Neuronal stem cell (in vitro differentiated cells): ENCODE results near the gene RXRB.

Experiments used
- DNase-seq: peaks from one replicate; pipeline ENCODE4 v3.0.0-alpha.2; 2013; ENCODE audit warnings: low spot score
- H2AFZ ChIP-seq: one replicate; pipeline ENCODE4 v1.6.1; 2013; ENCODE audit warnings: mild to moderate bottlenecking, low read length, inconsistent platforms
- H2AK5ac ChIP-seq: 2 replicates; pipeline ENCODE4 v1.6.1; 2013; ENCODE audit warnings: low read depth, mild to moderate bottlenecking, inconsistent platforms, low read length, moderate library complexity, mixed read lengths
- H2BK120ac ChIP-seq: 2 replicates; pipeline ENCODE4 v1.6.1; 2013; ENCODE audit warnings: low read depth, mild to moderate bottlenecking, inconsistent platforms, low read length, moderate library complexity, mixed read lengths
- H2BK12ac ChIP-seq: one replicate; pipeline ENCODE4 v1.6.1; 2013; ENCODE audit warnings: low read length, inconsistent platforms
- H2BK15ac ChIP-seq: 2 replicates; pipeline ENCODE4 v1.6.1; 2013; ENCODE audit warnings: mild to moderate bottlenecking, low read length, inconsistent platforms, mixed read lengths
- H2BK5ac ChIP-seq: one replicate; pipeline ENCODE4 v1.6.1; 2013; ENCODE audit warnings: inconsistent platforms, mild to moderate bottlenecking, low read length, moderate library complexity
- H3K14ac ChIP-seq: one replicate; pipeline ENCODE4 v1.6.1; 2013; ENCODE audit warnings: low read length, inconsistent platforms
- H3K18ac ChIP-seq: 2 replicates; pipeline ENCODE4 v1.6.1; 2013; ENCODE audit warnings: low read length, inconsistent platforms
- H3K23ac ChIP-seq: 2 replicates; pipeline ENCODE4 v1.6.1; 2013; ENCODE audit warnings: low read depth, mild to moderate bottlenecking, mixed read lengths, low read length, inconsistent platforms; ENCODE audit not compliant: poor library complexity
- H3K27ac ChIP-seq: replicated peaks from 3 replicates; pipeline ENCODE4 v1.5.1; 2013; ENCODE audit warnings: low read length, inconsistent platforms
- H3K27me3 ChIP-seq, 3 experiments: 2 replicates each; pipeline ENCODE4 v1.6.1; 2013; ENCODE audit warnings: low read length in 3 of 3, mild to moderate bottlenecking in 2 of 3, inconsistent platforms in 1 of 3, low read depth in 1 of 3, mixed read lengths in 1 of 3, moderate library complexity in 1 of 3; ENCODE audit not compliant: control insufficient read depth in 3 of 3, insufficient read depth in 3 of 3
- H3K36me3 ChIP-seq, 2 donors: replicated peaks in 1 of 2; 2 replicates each; pipeline ENCODE4 v1.6.1; 2013; ENCODE audit warnings: low read length in 2 of 2; ENCODE audit not compliant: control insufficient read depth in 2 of 2, insufficient read depth in 2 of 2
- H3K4ac ChIP-seq: 2 replicates; pipeline ENCODE4 v1.6.1; 2013; ENCODE audit warnings: inconsistent platforms, mild to moderate bottlenecking, low read length, moderate library complexity
- H3K4me1 ChIP-seq, 2 donors: 1 replicate in 1 of 2; 2 replicates in 1 of 2; pipeline ENCODE4 v1.6.1; 2013; ENCODE audit warnings: low read length in 2 of 2, low read depth in 1 of 2; ENCODE audit not compliant: control insufficient read depth in 2 of 2, insufficient read depth in 1 of 2
- H3K4me2 ChIP-seq: one replicate; pipeline ENCODE4 v1.6.1; 2013; ENCODE audit warnings: mild to moderate bottlenecking, low read length, inconsistent platforms; ENCODE audit not compliant: insufficient read depth, poor library complexity, severe bottlenecking
- H3K4me3 ChIP-seq, 2 donors: 2 replicates each; pipeline ENCODE4 v1.5.1; 2013; ENCODE audit warnings: low read length in 2 of 2, mild to moderate bottlenecking in 2 of 2, inconsistent platforms in 1 of 2, moderate library complexity in 1 of 2
- H3K79me1 ChIP-seq: one replicate; pipeline ENCODE4 v1.6.1; 2013; ENCODE audit warnings: low read depth, mild to moderate bottlenecking, inconsistent platforms, low read length, moderate library complexity
- H3K9ac ChIP-seq: one replicate; pipeline ENCODE4 v1.6.1; 2013; ENCODE audit warnings: mild to moderate bottlenecking, low read depth, low read length, inconsistent platforms; ENCODE audit not compliant: poor library complexity
- H3K9me3 ChIP-seq, 2 donors: replicated peaks in 1 of 2; 2 replicates each; pipeline versions ENCODE3 to v1.6.1; 2013; ENCODE audit warnings: low read length in 2 of 2, mild to moderate bottlenecking in 2 of 2, inconsistent platforms in 1 of 2, low read depth in 1 of 2, mixed read lengths in 1 of 2, moderate library complexity in 1 of 2; ENCODE audit not compliant: control insufficient read depth in 2 of 2, insufficient read depth in 1 of 2
- H4K8ac ChIP-seq: one replicate; pipeline ENCODE4 v1.6.1; 2013; ENCODE audit warnings: low read depth, mild to moderate bottlenecking, inconsistent platforms, low read length, moderate library complexity
- H4K91ac ChIP-seq: one replicate; pipeline ENCODE4 v1.6.1; 2013; ENCODE audit warnings: low read length, low read depth, mild to moderate bottlenecking, inconsistent platforms; ENCODE audit not compliant: poor library complexity
- WGBS, 2 donors: extraction: QIAGEN DNeasy Blood & Tissue Kit; methylation state at CpG; one replicate each; pipeline ENCODE4 v1.1.7; 2013; ENCODE audit warnings: missing lambda C conversion rate in 2 of 2, mixed read lengths in 1 of 2; ENCODE audit not compliant: insufficient read length in 2 of 2, insufficient replicate concordance in 1 of 2; ENCODE audit errors: extremely low coverage in 2 of 2; 5-methylcytosine and 5-hydroxymethylcytosine counted together

Gene RXRB

GRCh38 chr6:33205191-33206026, 4.9 kb upstream of the RXRB start:
- Histone ChIP-seq H3K14ac (no peak overlapping the region), H3K27me3 (no peaks in the 10 kb centered on the region), H2AFZ (no peak overlapping the region), H3K9ac (peak overlapping the region; percentile 91), H3K4me3 (peak overlapping the region; percentile 73 to 92), H2BK15ac (peak overlapping the region; percentile 51), H3K18ac (peak overlapping the region; percentile 76), H3K79me1 (peaks cover 14% of the 10 kb centered on the region), H2BK5ac (peak overlapping the region; percentile 85), H3K27ac (peak overlapping the region; percentile 69), H3K4me1 (peaks cover 31 to 51% of the 10 kb centered on the region in 2 donors), H3K23ac (peak overlapping the region; percentile 4), H3K36me3 (peaks cover 29 to 48% of the 10 kb centered on the region in 2 donors), H3K9me3 (no peaks in the 10 kb centered on the region), H2BK12ac (peak overlapping the region; percentile 12), H2BK120ac (peak overlapping the region; percentile 56), H4K8ac (no peak overlapping the region), H2AK5ac (peak overlapping the region; percentile 72), H3K4me2 (peak overlapping the region; percentile 87), H4K91ac (no peak overlapping the region), H3K4ac (peak overlapping the region; percentile 4)
- WGBS, 2 donors = no CpG with 5 or more reads among the region's 17 CpGs
- no peak for DNase-seq

- Histone ChIP-seq H3K9me3 (no peaks in the 10 kb centered on the region), H3K18ac (peak within 1 kb of the TSS; percentile 93)
Measured at GRCh38 chr6:33204415-33205190, 4.1 kb upstream of the RXRB start, which contains the start of gene HSD17B8. HSD17B8 (plus strand) TSS chr6:33204655; CDS start chr6:33204669, 14 bp downstream.

GRCh38 chr6:33204165-33204414, 3.6 kb upstream of the RXRB start:
- no peak overlapping the region for H2BK12ac ChIP-seq
- peak overlapping the region; percentile 87 for H3K4me2 ChIP-seq
- no peak overlapping the region for H3K23ac ChIP-seq
- peak overlapping the region in 1 of 2 donors; percentile 73 for H3K4me3 ChIP-seq
- peaks cover 14% of the 10 kb centered on the region for H3K79me1 ChIP-seq
- DNase-seq = no peak
- no peak overlapping the region for H2AK5ac ChIP-seq
- H3K9ac ChIP-seq = no peak overlapping the region
- no peak overlapping the region for H2AFZ ChIP-seq
- no peaks in the 10 kb centered on the region for H3K27me3 ChIP-seq
- no peak overlapping the region for H3K27ac ChIP-seq
- no peak overlapping the region for H2BK120ac ChIP-seq
- no CpG with 5 or more reads among the region's 4 CpGs for WGBS, 2 donors
- peaks cover 22 to 35% of the 10 kb centered on the region in 2 donors for H3K36me3 ChIP-seq
- H3K4ac ChIP-seq = no peak overlapping the region
- H3K4me1 ChIP-seq = peaks cover 33 to 49% of the 10 kb centered on the region in 2 donors
- H3K14ac ChIP-seq = no peak overlapping the region
- H2BK15ac ChIP-seq = no peak overlapping the region
- H3K18ac ChIP-seq = no peak overlapping the region
- H3K9me3 ChIP-seq = no peaks in the 10 kb centered on the region
- H2BK5ac ChIP-seq = no peak overlapping the region
- no peak overlapping the region for H4K91ac ChIP-seq
- H4K8ac ChIP-seq = no peak overlapping the region

More at GRCh38 chr6:33204415-33205190, 4.1 kb upstream of the RXRB start, which contains the start of gene HSD17B8:
- H2BK15ac ChIP-seq = peak within 1 kb of the TSS; percentile 51
- peaks cover 24 to 40% of the 10 kb centered on the region in 2 donors for H3K36me3 ChIP-seq
- peak within 1 kb of the TSS; percentile 91 for H3K9ac ChIP-seq
- H3K4me1 ChIP-seq = peaks cover 31 to 47% of the 10 kb centered on the region in 2 donors
- peak within 1 kb of the TSS; percentile 56 for H2BK120ac ChIP-seq
- H3K4me3 ChIP-seq = peak within 1 kb of the TSS; percentile 73 to 92
- no peak within 1 kb of the TSS for H4K8ac ChIP-seq
- H2BK12ac ChIP-seq = peak within 1 kb of the TSS; percentile 65
- H2AFZ ChIP-seq = peak within 1 kb of the TSS; percentile 58
- H3K27ac ChIP-seq = peak within 1 kb of the TSS; percentile 69
- peak within 1 kb of the TSS; percentile 87 for H3K4me2 ChIP-seq
- WGBS, 2 donors = no CpG with 5 or more reads among the region's 48 CpGs
- peak within 1 kb of the TSS; percentile 20 for H3K4ac ChIP-seq
- peak within 1 kb of the TSS; percentile 72 for H2AK5ac ChIP-seq
- peak within 1 kb of the TSS; percentile 85 for H2BK5ac ChIP-seq
- no peaks in the 10 kb centered on the region for H3K27me3 ChIP-seq
- H3K79me1 ChIP-seq = peaks cover 12% of the 10 kb centered on the region
- peak; percentile 89 for DNase-seq
- no peak within 1 kb of the TSS for H3K14ac ChIP-seq
- peak within 1 kb of the TSS; percentile 87 for H3K23ac ChIP-seq
- H4K91ac ChIP-seq = no peak within 1 kb of the TSS
